CD4-positive, alpha-beta T cell treated with Interferon alpha-2 for 1 hour (primary cell): ENCODE measurements around the gene MEGF9.
A peak's percentile ranks its signal among the peaks of the same experiment; 100 is the strongest.
"Not testable (repeated sequence)": the region's sequence is repeated elsewhere in the genome, so short reads cannot be mapped to it uniquely, and the experiment has no call there.

ENCODE experiments used
- DNase-seq, 2 donors: peaks; one replicate each; pipeline ENCODE4 v3.0.0-alpha.2; 2020 to 2022

The MEGF9 gene

GRCh38 chr9:120653762-120654161 is 60.5 kb downstream of the MEGF9 start:
- no peak for DNase-seq

GRCh38 chr9:120652934-120653333 is 61.3 kb downstream of the MEGF9 start:
- no peak for DNase-seq

GRCh38 chr9:120650352-120650751 is 63.9 kb downstream of the MEGF9 start:
- no peak for DNase-seq

GRCh38 chr9:120648581-120649197 is 65.6 kb downstream of the MEGF9 start:
- no peak for DNase-seq

- DNase-seq, result no peak
Measured at GRCh38 chr9:120646948-120647347, 67.3 kb downstream of the MEGF9 start.

- no peak for DNase-seq
Measured at GRCh38 chr9:120645760-120646159, 68.5 kb downstream of the MEGF9 start.

GRCh38 chr9:120643061-120643460 is 71.2 kb downstream of the MEGF9 start:
- no peak for DNase-seq

- no peak for DNase-seq
Measured at GRCh38 chr9:120642129-120642770, 72.0 kb downstream of the MEGF9 start.

- not testable (repeated sequence) for DNase-seq
Measured at GRCh38 chr9:120640874-120641273, 73.4 kb downstream of the MEGF9 start.

- no peak for DNase-seq
Measured at GRCh38 chr9:120640380-120640779, 73.9 kb downstream of the MEGF9 start.

GRCh38 chr9:120637919-120638318 is 76.4 kb downstream of the MEGF9 start:
- DNase-seq, result no peak

- DNase-seq, result no peak
Measured at GRCh38 chr9:120636194-120636957, 77.9 kb downstream of the MEGF9 start.

- DNase-seq, result no peak
Measured at GRCh38 chr9:120635011-120635410, 79.3 kb downstream of the MEGF9 start.

- no peak for DNase-seq
Measured at GRCh38 chr9:120630333-120630732, 83.9 kb downstream of the MEGF9 start.

- DNase-seq, result not testable (repeated sequence)
Measured at GRCh38 chr9:120628925-120629497, 85.3 kb downstream of the MEGF9 start.

GRCh38 chr9:120628207-120628924 is 85.9 kb downstream of the MEGF9 start:
- no peak for DNase-seq

GRCh38 chr9:120627073-120627472 is 87.2 kb downstream of the MEGF9 start:
- no peak for DNase-seq

- DNase-seq, result no peak
Measured at GRCh38 chr9:120626512-120626911, 87.8 kb downstream of the MEGF9 start.

GRCh38 chr9:120625222-120625621 is 89.0 kb downstream of the MEGF9 start:
- DNase-seq, result no peak

GRCh38 chr9:120622790-120623189 is 91.5 kb downstream of the MEGF9 start:
- no peak for DNase-seq

- no peak for DNase-seq
Measured at GRCh38 chr9:120621941-120622340, 92.3 kb downstream of the MEGF9 start.

GRCh38 chr9:120619751-120620655 is 94.3 kb downstream of the MEGF9 start:
- DNase-seq, result peak; percentile 56 to 70
